HepG2 (cell line): ENCODE measurements around the gene ZNRF4. TPM values are rescaled to one million over a fixed set of nuclear protein-coding genes. Genes with fewer than 3 reads are reported as not detected.

ENCODE experiments used
- ATAC-seq: fragments of 200-7000 bp; cut with Tn5 transposase; 3 replicates; pipeline ENCODE4 v1.9.1; 2020; ENCODE audit warnings: mild to moderate bottlenecking, moderate library complexity
- BruUV-seq: library from RNA; stranded (reverse); fragments of 400-500 nt; replicated peaks from 2 replicates; lab custom pipeline; 2021; lab: Mats Ljungman, UMichigan
- CTCF ChIA-PET: fragments of 300-600 bp; formaldehyde crosslinking; extraction: SDS; loops from one replicate; lab custom pipeline; 2021; ENCODE audit warnings: low total read pairs, inconsistent platforms, low intra/inter-chr PET ratio; lab: Yijun Ruan, JAX
- POLR2A ChIA-PET: fragments of 350-600 bp; sonication (Branson Sonifier 250); formaldehyde crosslinking; loops from one replicate; lab custom pipeline; 2020; ENCODE audit warnings: antibody characterized with exemption, inconsistent platforms; lab: Yijun Ruan, JAX
- DNase-seq: peaks from one replicate; pipeline ENCODE4 v3.0.0-alpha.2; 2015; ENCODE audit warnings: low spot score
- FAIRE-seq: peaks from 3 replicates; lab custom pipeline; 2011; peaks lifted over from hg19 to GRCh38; lab: Jason Lieb, UNC
- H2AFZ ChIP-seq: one replicate; pipeline ENCODE4 v1.6.1; 2011; ENCODE audit warnings: low read length, inconsistent platforms
- H3K27ac ChIP-seq: fragments of 300-600 bp; 3 replicates; pipeline ENCODE4 v1.8.0; 2011; ENCODE audit warnings: mixed run types, mild to moderate bottlenecking, mixed read lengths, low read length, inconsistent platforms; ENCODE audit not compliant: insufficient read depth; ENCODE audit errors: extremely low read length
- H3K27me3 ChIP-seq, 2 experiments: fragments of 200-600 bp in 1 of 2; 2 replicates in 1 of 2; 3 replicates in 1 of 2; pipeline versions ENCODE4 v1.6.0 to v1.8.0; 2011; ENCODE audit warnings: low read length in 2 of 2, mild to moderate bottlenecking in 2 of 2, moderate library complexity in 2 of 2, inconsistent platforms in 1 of 2; ENCODE audit not compliant: insufficient read depth in 2 of 2, control insufficient read depth in 1 of 2
- H3K36me3 ChIP-seq, 2 experiments: fragments of 200-600 bp in 1 of 2; replicated peaks in 1 of 2; 2 replicates in 1 of 2; 3 replicates in 1 of 2; pipeline versions ENCODE4 v1.5.1 to v1.8.0; 2011; ENCODE audit warnings: low read length in 2 of 2, inconsistent platforms in 1 of 2; ENCODE audit not compliant: insufficient read depth in 2 of 2, control insufficient read depth in 1 of 2
- H3K4me1 ChIP-seq: 2 replicates; pipeline ENCODE4 v1.5.1; 2012; ENCODE audit warnings: low read length, inconsistent platforms; ENCODE audit not compliant: insufficient read depth
- H3K4me2 ChIP-seq: 2 replicates; pipeline ENCODE4 v1.6.0; 2011; ENCODE audit warnings: low read depth, low read length, inconsistent platforms
- H3K4me3 ChIP-seq, 3 experiments: fragments of 200-600 bp in 1 of 3; sonication (generic), shearing (Covaris generic) in 1 of 3; replicated peaks in 1 of 3; 2 replicates each; pipeline ENCODE4 v1.5.1; 2011 to 2016; ENCODE audit warnings: low read length in 3 of 3, inconsistent platforms in 2 of 3, low read depth in 2 of 3, mild to moderate bottlenecking in 2 of 3, control low read depth in 1 of 3, mixed read lengths in 1 of 3; ENCODE audit not compliant: insufficient read depth in 1 of 3
- H3K79me2 ChIP-seq: one replicate; pipeline ENCODE4 v1.6.1; 2011; ENCODE audit warnings: low read length, inconsistent platforms; ENCODE audit not compliant: insufficient read depth
- H3K9ac ChIP-seq: 2 replicates; pipeline ENCODE4 v1.6.0; 2011; ENCODE audit warnings: mild to moderate bottlenecking, low read depth, low read length, inconsistent platforms; ENCODE audit not compliant: insufficient read depth
- H3K9me3 ChIP-seq: 2 replicates; pipeline ENCODE4 v1.5.1; 2012; ENCODE audit warnings: mild to moderate bottlenecking, low read length
- H4K20me1 ChIP-seq: 2 replicates; pipeline ENCODE4 v1.6.0; 2011; ENCODE audit warnings: inconsistent platforms, mild to moderate bottlenecking, low read length, moderate library complexity; ENCODE audit not compliant: insufficient read depth
- ATF7 ChIP-seq, 2 experiments: fragments of 450-650 bp in 1 of 2; sonication (generic) in 1 of 2; formaldehyde crosslinking in 1 of 2; IDR thresholded peaks; 2 replicates each; pipeline versions ENCODE4 v1.4.0 to v1.6.1; 2016 to 2020; ENCODE audit warnings: antibody characterized with exemption in 1 of 2, mild to moderate bottlenecking in 1 of 2, missing genetic modification reagents in 1 of 2
- CHD4 ChIP-seq: fragments of 200-600 bp; sonication (generic); IDR thresholded peaks from 2 replicates; pipeline ENCODE4 v1.7.0; 2017; ENCODE audit warnings: mild to moderate bottlenecking, low read length, borderline replicate concordance
- GTF3A ChIP-seq: sonication (generic); formaldehyde crosslinking; conservative IDR thresholded peaks from 2 replicates; pipeline ENCODE4 v1.4.0; 2020; ENCODE audit warnings: mild to moderate bottlenecking, missing genetic modification reagents
- HHEX ChIP-seq: IDR thresholded peaks from 2 replicates; pipeline ENCODE4 v1.6.1; 2016; ENCODE audit warnings: control low read depth
- MLXIP ChIP-seq: sonication (generic); formaldehyde crosslinking; IDR thresholded peaks from 2 replicates; pipeline ENCODE4 v1.9.0; 2021; ENCODE audit warnings: missing genetic modification reagents, borderline replicate concordance
- NONO ChIP-seq, 2 experiments: fragments of 450-650 bp in 1 of 2; sonication (generic) in 1 of 2; formaldehyde crosslinking in 1 of 2; IDR thresholded peaks in 1 of 2; conservative IDR thresholded peaks in 1 of 2; 2 replicates each; pipeline versions ENCODE4 v1.6.1 to v1.8.0; 2017 to 2022; ENCODE audit warnings: mild to moderate bottlenecking in 1 of 2, missing genetic modification reagents in 1 of 2, moderate library complexity in 1 of 2
- RORA ChIP-seq: sonication (generic); formaldehyde crosslinking; IDR thresholded peaks from 2 replicates; pipeline ENCODE4 v1.5.0; 2020; ENCODE audit warnings: mild to moderate bottlenecking, missing genetic modification reagents, moderate library complexity
- SP5 ChIP-seq: IDR thresholded peaks from 2 replicates; pipeline ENCODE4 v1.6.1; 2016; ENCODE audit warnings: low read depth, borderline replicate concordance
- ZFP62 ChIP-seq: sonication (generic); formaldehyde crosslinking; IDR thresholded peaks from 2 replicates; pipeline ENCODE4 v1.4.0; 2020; ENCODE audit warnings: missing genetic modification reagents
- ZMYM3 ChIP-seq: sonication (generic); formaldehyde crosslinking; IDR thresholded peaks from 2 replicates; pipeline ENCODE4 v1.5.1; 2020; ENCODE audit warnings: mild to moderate bottlenecking, missing genetic modification reagents
- ZNF205 ChIP-seq: IDR thresholded peaks from 2 replicates; pipeline ENCODE4 v1.6.1; 2018; ENCODE audit warnings: missing biosample characterization, missing genetic modification reagents
- ZNF251 ChIP-seq: sonication (generic); formaldehyde crosslinking; IDR thresholded peaks from 2 replicates; pipeline ENCODE4 v1.9.0; 2021; ENCODE audit warnings: mild to moderate bottlenecking, missing genetic modification reagents
- ZNF552 ChIP-seq: sonication (generic); formaldehyde crosslinking; IDR thresholded peaks from 2 replicates; pipeline ENCODE4 v1.9.0; 2022; ENCODE audit warnings: missing genetic modification reagents, mild to moderate bottlenecking, borderline replicate concordance
- ZNF747 ChIP-seq: sonication (generic); formaldehyde crosslinking; IDR thresholded peaks from 2 replicates; pipeline ENCODE4 v1.8.1; 2023; ENCODE audit warnings: missing genetic modification reagents, mild to moderate bottlenecking, borderline replicate concordance
- ZNF768 ChIP-seq: sonication (generic); formaldehyde crosslinking; IDR thresholded peaks from 2 replicates; pipeline ENCODE4 v1.4.0; 2020; ENCODE audit warnings: missing genetic modification reagents
- ZNF839 ChIP-seq: sonication (generic); formaldehyde crosslinking; IDR thresholded peaks from 2 replicates; pipeline ENCODE4 v1.4.0; 2020; ENCODE audit warnings: missing genetic modification reagents, mild to moderate bottlenecking, borderline replicate concordance
- ZSCAN30 ChIP-seq: sonication (generic); formaldehyde crosslinking; IDR thresholded peaks from 2 replicates; pipeline ENCODE4 v1.5.0; 2020; ENCODE audit warnings: mild to moderate bottlenecking, missing genetic modification reagents
- WGBS: methylation state at CpG from one replicate; pipeline ENCODE4 v1.1.6; 2017; ENCODE audit warnings: low lambda C conversion rate; 5-methylcytosine and 5-hydroxymethylcytosine counted together
- in situ Hi-C: cut with HindIII; loops from 2 replicates; pipeline ENCODE4 v1.10.0; 2017; ENCODE audit warnings: low pct_unique_long_range_greater_than_20kb; ENCODE audit not compliant: extremely low pct_ligation_motif_present
- intact Hi-C: fragments of 100-400 bp; cut with micrococcal nuclease; formaldehyde crosslinking; loops from one replicate; pipeline ENCODE4 v1.10.0; 2022; ENCODE audit not compliant: unreplicated experiment
- polyA plus RNA-seq, 8 experiments: library from polyadenylated mRNA; depleted of rRNA in 3 of 8; stranded (reverse) in 7 of 8; unstranded in 1 of 8; fragments of >200 nt; fragmentation: Illumina TruSeq in 4 of 8; extraction: Trizol in 4 of 8; gene quantifications; 2 replicates each; pipeline versions ENCODE4 v1.2.1 to v1.2.3, GENCODE V29; 2011 to 2016; ENCODE audit warnings: low read depth in 4 of 8, missing spikeins in 1 of 8, mixed read lengths in 1 of 8; ENCODE audit not compliant: insufficient read depth in 1 of 8
- total RNA-seq, 5 experiments: library from RNA; depleted of rRNA; stranded (reverse); fragments of >200 nt; fragmentation: Illumina TruSeq; extraction: Trizol; gene quantifications; 2 replicates each; pipeline ENCODE4 v1.2.3, GENCODE V29; 2016; ENCODE audit warnings: low read depth in 1 of 5

Gene ZNRF4
- total and polyA plus RNA-seq, 2 of the 13 experiments (the other 11 are each of a cell fraction or from before 2014, with no cell fraction given), result not detected

- H3K4me1 ChIP-seq, result peaks cover 13% of the 10 kb centered on the region
- CTCF ChIA-PET, result no interaction called here
- ATAC-seq, result no peak
- no peaks in the 10 kb centered on the region for H3K79me2 ChIP-seq
- no peak for DNase-seq
- peaks cover 11% of the 10 kb centered on the region for H3K9me3 ChIP-seq
- in situ Hi-C loops, result no loop called here
- H3K4me2 ChIP-seq, result no peak overlapping the region
- H3K27me3 ChIP-seq, result no peaks in the 10 kb centered on the region
- H4K20me1 ChIP-seq, result no peaks in the 10 kb centered on the region
- no peak for FAIRE-seq
- H2AFZ ChIP-seq, result no peak overlapping the region
- BruUV-seq, result no TSS peak
- H3K27ac ChIP-seq, result no peak overlapping the region
- H3K36me3 ChIP-seq, result no peaks in the 10 kb centered on the region
- TF ChIP-seq ZNF768 (peak; percentile 93), ZMYM3 (CRISPR knock-in tag) (peak; percentile 9; the same call in 1 of the 2 replicates), ZSCAN30 (CRISPR knock-in tag) (peak; percentile 98; the same call in 1 of the 2 replicates), CHD4 (0 out of 2 replicates have a peak, but pooled peaks have one; percentile 37), ATF7 (IDR thresholded peaks at IDR 0.05) (no peak), ATF7 (CRISPR knock-in tag; IDR thresholded peaks at IDR 0.05) (no peak), ZNF205 (CRISPR knock-in tag) (no peak), RORA (no peak)
- TF ChIP-seq, all 625 proteins: peak for 4
- no peak overlapping the region for H3K4me3 ChIP-seq
- POLR2A ChIA-PET, result no interaction called here
- intact Hi-C loops, result no loop called here
- no peak overlapping the region for H3K9ac ChIP-seq
- WGBS, result 42% methylated on average over 7 of the region's 8 CpGs
Observed at GRCh38 chr19:5478925-5479588, 23.8 kb downstream of the ZNRF4 start.

DNA sequence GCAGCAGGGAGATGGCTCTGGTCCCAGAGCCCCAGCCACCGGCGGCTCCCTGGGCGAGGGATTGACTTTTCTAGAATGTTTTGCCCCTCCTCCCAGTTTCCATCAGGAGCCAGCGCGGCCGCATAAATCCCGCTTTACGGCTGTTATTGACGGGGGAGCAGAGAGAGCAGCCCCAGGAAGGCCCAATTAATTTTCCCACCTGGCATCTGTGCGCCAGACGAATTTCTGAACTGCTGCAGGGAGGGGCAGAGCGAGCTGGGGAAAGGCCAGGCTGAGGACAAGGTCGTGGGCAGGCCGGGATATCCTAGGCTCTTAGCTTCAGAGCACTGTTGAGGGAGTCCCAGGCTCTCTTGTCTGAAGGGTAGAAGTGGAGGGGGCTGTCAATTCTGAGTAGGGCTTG, 24.7 kb downstream of the ZNRF4 start:
- WGBS, result 42% methylated on average over 14 of the region's 14 CpGs
- ChIA-PET CTCF (no interaction called here), POLR2A (no interaction called here)
- H3K9me3 ChIP-seq, result peaks cover 11% of the 10 kb centered on the region
- intact Hi-C loops, result loop anchor here (10.0 kb wide), 1 partner anchor 125 kb away; no protein-coding TSS in a partner anchor
- H3K4me3 ChIP-seq, result no peak overlapping the region
- no peak overlapping the region for H2AFZ ChIP-seq
- H3K27me3 ChIP-seq, result no peaks in the 10 kb centered on the region
- BruUV-seq, result no TSS peak
- no peak overlapping the region for H3K4me2 ChIP-seq
- FAIRE-seq (no peak), DNase-seq (no peak), ATAC-seq (no peak)
- H3K36me3 ChIP-seq, result no peaks in the 10 kb centered on the region
- H3K27ac ChIP-seq, result no peak overlapping the region
- no peaks in the 10 kb centered on the region for H3K79me2 ChIP-seq
- no peaks in the 10 kb centered on the region for H4K20me1 ChIP-seq
- no peak overlapping the region for H3K9ac ChIP-seq
- H3K4me1 ChIP-seq, result peaks cover 22% of the 10 kb centered on the region
- in situ Hi-C loops, result no loop called here
- TF ChIP-seq ZNF839 (CRISPR knock-in tag), result no peak
- TF ChIP-seq ZNF251 (CRISPR knock-in tag), result no peak
- no peak for TF ChIP-seq GTF3A (CRISPR knock-in tag)
- TF ChIP-seq MLXIP, result no peak
- no peak for TF ChIP-seq NONO (IDR thresholded peaks at IDR 0.05)
- no peak for TF ChIP-seq NONO (CRISPR knock-in tag; conservative IDR thresholded peaks at IDR 0.05)
- TF ChIP-seq ZNF747, result no peak
- TF ChIP-seq SP5 (CRISPR knock-in tag), result no peak
- no peak for TF ChIP-seq ZFP62 (CRISPR knock-in tag)
- TF ChIP-seq ZNF552, result no peak
- no peak for TF ChIP-seq HHEX (CRISPR knock-in tag)
